OCI-LY7 (cell line): ENCODE results near the gene CENPA. TPM values are rescaled to one million over a fixed set of nuclear protein-coding genes. Genes with fewer than 3 reads are reported as not detected.
"Not testable (repeated sequence)": the region's sequence is repeated elsewhere in the genome, so short reads cannot be mapped to it uniquely, and the experiment has no call there.

Experiments
- BruUV-seq: library from RNA; stranded (reverse); fragments of 400-500 nt; replicated peaks from 2 replicates; lab custom pipeline; 2021; lab: Mats Ljungman, UMichigan
- CTCF ChIA-PET: fragments of 300-600 bp; sonication (Branson Sonifier 250); formaldehyde crosslinking; loops from one replicate; lab custom pipeline; 2022; ENCODE audit warnings: antibody characterized with exemption; ENCODE audit not compliant: unreplicated experiment; lab: Charles Lee
- POLR2A ChIA-PET: fragments of 300-600 bp; sonication (Branson Sonifier 250); formaldehyde crosslinking; loops from one replicate; lab custom pipeline; 2022; ENCODE audit warnings: antibody characterized with exemption; lab: Charles Lee
- DNase-seq: peaks from one replicate; pipeline ENCODE4 v3.0.0-alpha.2; 2015; ENCODE audit warnings: low spot score
- H2AFZ ChIP-seq: fragments of 200-600 bp; sonication (generic), shearing (Covaris generic); 2 replicates; pipeline ENCODE4 v1.6.1; 2014; ENCODE audit warnings: mild to moderate bottlenecking, antibody characterized with exemption, low read length, moderate library complexity
- H3K27ac ChIP-seq: fragments of 200-600 bp; sonication (generic); 2 replicates; pipeline ENCODE4 v1.5.1; 2014; ENCODE audit warnings: mixed run types, low read depth, mild to moderate bottlenecking, moderate library complexity, low read length, inconsistent platforms; ENCODE audit not compliant: poor library complexity, severe bottlenecking
- H3K36me3 ChIP-seq: fragments of 200-600 bp; sonication (generic); 2 replicates; pipeline ENCODE4 v1.6.1; 2014; ENCODE audit warnings: mild to moderate bottlenecking, antibody characterized with exemption, low read length, moderate library complexity, mixed read lengths; ENCODE audit not compliant: insufficient read depth
- H3K4me1 ChIP-seq: fragments of 200-600 bp; sonication (generic); 2 replicates; pipeline ENCODE4 v1.5.1; 2014; ENCODE audit warnings: mild to moderate bottlenecking, low read length; ENCODE audit not compliant: insufficient read depth, poor library complexity, severe bottlenecking
- H3K4me2 ChIP-seq: fragments of 200-600 bp; sonication (generic); 2 replicates; pipeline ENCODE4 v1.6.1; 2014; ENCODE audit warnings: mild to moderate bottlenecking, low read length
- H3K4me3 ChIP-seq: fragments of 200-600 bp; sonication (generic); 2 replicates; pipeline ENCODE4 v1.5.1; 2014; ENCODE audit warnings: mild to moderate bottlenecking, low read depth, low read length; ENCODE audit not compliant: poor library complexity, severe bottlenecking
- H3K79me2 ChIP-seq: fragments of 200-600 bp; sonication (generic); 2 replicates; pipeline ENCODE4 v1.6.1; 2016; ENCODE audit warnings: low read depth, mild to moderate bottlenecking, low read length, moderate library complexity, mixed read lengths; ENCODE audit not compliant: insufficient read depth
- H3K9me2 ChIP-seq: fragments of 200-600 bp; sonication (generic); 2 replicates; pipeline ENCODE4 v1.6.1; 2016; ENCODE audit warnings: mild to moderate bottlenecking, low read length, mixed read lengths; ENCODE audit not compliant: insufficient read depth
- H3K9me3 ChIP-seq: fragments of 200-600 bp; sonication (generic); 2 replicates; pipeline ENCODE4 v1.6.1; 2014; ENCODE audit warnings: mild to moderate bottlenecking, mixed run types, low read length, mixed read lengths
- H4K20me1 ChIP-seq: fragments of 200-600 bp; sonication (generic); 2 replicates; pipeline ENCODE4 v1.6.1; 2014; ENCODE audit warnings: mild to moderate bottlenecking, antibody characterized with exemption, low read length, moderate library complexity, mixed read lengths; ENCODE audit not compliant: insufficient read depth
- EZH2phosphoT487 ChIP-seq: fragments of 200-600 bp; sonication (generic); IDR thresholded peaks from 2 replicates; pipeline ENCODE4 v1.6.1; 2018; ENCODE audit warnings: low read depth, borderline replicate concordance, mild to moderate bottlenecking, mixed run types, antibody characterized with exemption, low read length, moderate library complexity, mixed read lengths
- intact Hi-C: fragments of 100-400 bp; cut with micrococcal nuclease; formaldehyde crosslinking; loops from one replicate; pipeline ENCODE4 v1.10.0; 2022; ENCODE audit not compliant: unreplicated experiment
- total RNA-seq, 2 experiments: library from RNA; depleted of rRNA in 1 of 2; stranded (reverse); fragments of >200 nt in 1 of 2; shearing (Covaris generic) in 1 of 2; gene quantifications; 2 replicates each; pipeline ENCODE4 v1.2.3, GENCODE V29; 2014 to 2022
- TF ChIP-seq, protein P1 (sequence below): fragments of 200-600 bp; sonication (generic); conservative IDR thresholded peaks from 2 replicates; pipeline ENCODE4 v1.5.1; 2014; ENCODE audit warnings: mild to moderate bottlenecking, antibody characterized with exemption, low read length, moderate library complexity, mixed read lengths

Gene CENPA
- total RNA-seq, 2 experiments from 2014 or later = 48.2 to 63.6 TPM

DNA sequence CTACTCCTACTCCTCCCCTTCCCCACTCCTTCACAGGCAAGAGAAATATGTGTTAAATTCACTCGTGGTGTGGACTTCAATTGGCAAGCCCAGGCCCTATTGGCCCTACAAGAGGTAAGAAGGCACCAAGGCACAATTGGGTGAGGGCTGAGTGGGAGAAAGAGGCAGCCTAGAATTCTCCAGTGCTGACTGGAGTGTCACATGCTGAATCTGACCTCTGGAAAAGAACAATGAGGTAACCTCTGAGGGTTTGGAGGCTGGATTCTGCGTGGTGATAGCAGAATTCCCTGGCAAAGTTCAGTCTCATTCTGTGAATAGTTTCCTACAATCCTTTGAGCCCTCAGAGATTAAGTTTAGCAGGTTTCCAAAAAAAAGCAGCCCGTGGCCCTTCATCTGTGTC lies 6.9 kb downstream of the CENPA start:
- H3K4me1 ChIP-seq = peaks cover 8% of the 10 kb centered on the region
- no TSS peak for BruUV-seq

DNA sequence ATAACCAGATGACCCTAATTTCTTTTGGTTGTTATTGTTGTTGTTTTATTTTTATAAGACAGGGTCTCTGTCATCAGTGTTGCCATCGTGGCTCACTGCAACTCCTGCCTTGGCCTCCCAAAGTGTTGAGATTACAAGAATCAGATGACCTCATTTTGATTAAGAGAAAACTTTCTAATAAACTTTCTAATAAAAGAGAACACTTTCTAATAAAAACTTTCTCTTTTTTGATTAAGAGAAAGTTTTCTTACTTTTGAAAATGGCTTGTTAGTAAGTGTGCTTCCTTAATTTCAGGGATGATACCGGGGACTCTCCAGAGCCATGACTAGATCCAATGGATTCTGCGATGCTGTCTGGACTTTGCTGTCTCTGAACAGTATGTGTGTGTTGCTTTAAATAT lies 7.7 kb downstream of the CENPA start:
- Histone ChIP-seq H3K79me2 (peaks cover 31% of the 10 kb centered on the region), H3K9me3 (peaks cover 6% of the 10 kb centered on the region; the same call in 1 of the 2 replicates), H3K4me3 (no peak overlapping the region), H4K20me1 (peaks cover 8% of the 10 kb centered on the region; the same call in 1 of the 2 replicates), H3K4me2 (no peak overlapping the region), H2AFZ (no peak overlapping the region), H3K4me1 (no peaks in the 10 kb centered on the region), H3K27ac (no peak overlapping the region), H3K9me2 (no peaks in the 10 kb centered on the region), H3K36me3 (peaks cover 92% of the 10 kb centered on the region)
- TF ChIP-seq EZH2phosphoT487 = no peak
- TF ChIP-seq, protein P1, sequence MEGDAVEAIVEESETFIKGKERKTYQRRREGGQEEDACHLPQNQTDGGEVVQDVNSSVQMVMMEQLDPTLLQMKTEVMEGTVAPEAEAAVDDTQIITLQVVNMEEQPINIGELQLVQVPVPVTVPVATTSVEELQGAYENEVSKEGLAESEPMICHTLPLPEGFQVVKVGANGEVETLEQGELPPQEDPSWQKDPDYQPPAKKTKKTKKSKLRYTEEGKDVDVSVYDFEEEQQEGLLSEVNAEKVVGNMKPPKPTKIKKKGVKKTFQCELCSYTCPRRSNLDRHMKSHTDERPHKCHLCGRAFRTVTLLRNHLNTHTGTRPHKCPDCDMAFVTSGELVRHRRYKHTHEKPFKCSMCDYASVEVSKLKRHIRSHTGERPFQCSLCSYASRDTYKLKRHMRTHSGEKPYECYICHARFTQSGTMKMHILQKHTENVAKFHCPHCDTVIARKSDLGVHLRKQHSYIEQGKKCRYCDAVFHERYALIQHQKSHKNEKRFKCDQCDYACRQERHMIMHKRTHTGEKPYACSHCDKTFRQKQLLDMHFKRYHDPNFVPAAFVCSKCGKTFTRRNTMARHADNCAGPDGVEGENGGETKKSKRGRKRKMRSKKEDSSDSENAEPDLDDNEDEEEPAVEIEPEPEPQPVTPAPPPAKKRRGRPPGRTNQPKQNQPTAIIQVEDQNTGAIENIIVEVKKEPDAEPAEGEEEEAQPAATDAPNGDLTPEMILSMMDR = no peak
- no peak for DNase-seq
- BruUV-seq = no TSS peak
- intact Hi-C loops = no loop called here
- CTCF ChIA-PET = no interaction called here
- POLR2A ChIA-PET = no interaction called here

More for the DNA sequence above, 6.9 kb downstream of the CENPA start:
- DNase-seq = no peak
- H3K79me2 ChIP-seq = peaks cover 39% of the 10 kb centered on the region
- H4K20me1 ChIP-seq = peaks cover 8% of the 10 kb centered on the region; the same call in 1 of the 2 replicates
- intact Hi-C loops = no loop called here
- no peak overlapping the region for H3K4me2 ChIP-seq
- no peak overlapping the region for H2AFZ ChIP-seq
- H3K9me3 ChIP-seq = peaks cover 6% of the 10 kb centered on the region; the same call in 1 of the 2 replicates
- TF ChIP-seq, protein P1 = no peak
- no peak for TF ChIP-seq EZH2phosphoT487
- H3K9me2 ChIP-seq = no peaks in the 10 kb centered on the region
- peaks cover 93% of the 10 kb centered on the region for H3K36me3 ChIP-seq
- H3K27ac ChIP-seq = no peak overlapping the region
- ChIA-PET POLR2A (no interaction called here), CTCF (no interaction called here)
- H3K4me3 ChIP-seq = no peak overlapping the region

DNA sequence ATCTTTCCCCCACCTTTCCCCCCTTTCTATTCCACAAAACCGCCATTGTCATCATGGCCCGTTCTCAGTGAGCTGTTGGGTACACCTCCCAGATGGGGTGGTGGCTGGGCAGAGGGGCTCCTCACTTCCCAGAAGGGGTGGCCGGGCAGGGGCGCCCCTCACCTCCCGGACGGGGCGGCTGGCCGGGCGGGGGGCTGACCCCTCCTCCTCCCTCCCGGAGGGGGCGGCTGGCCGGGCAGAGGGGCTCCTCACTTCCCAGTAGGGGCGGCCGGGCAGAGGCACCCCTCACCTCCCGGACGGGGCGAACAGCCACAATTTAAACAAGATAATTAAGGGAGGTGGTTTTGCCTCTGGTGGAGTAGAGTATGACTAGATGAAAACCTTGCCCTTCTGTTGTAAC lies 9.3 kb downstream of the CENPA start:
- peaks cover 91% of the 10 kb centered on the region for H3K36me3 ChIP-seq
- H3K9me3 ChIP-seq, BruUV-seq, H3K4me2 ChIP-seq, DNase-seq, H2AFZ ChIP-seq, POLR2A ChIA-PET, H3K4me1 ChIP-seq, H4K20me1 ChIP-seq, H3K9me2 ChIP-seq, CTCF ChIA-PET, H3K4me3 ChIP-seq, intact Hi-C loops, H3K27ac ChIP-seq: not testable (repeated sequence)
- peaks cover 15% of the 10 kb centered on the region; the same call in 1 of the 2 replicates for H3K79me2 ChIP-seq
